Sigmoid colon (tissue), 3 donors: ENCODE data around the gene ATF6B.
A peak's percentile ranks its signal among the peaks of the same experiment; 100 is the strongest.

ENCODE experiments used
- POLR2A ChIP-seq, 2 donors: fragments of 450-650 bp; IDR thresholded peaks; one replicate each; pipeline ENCODE4 v1.6.1; 2016; ENCODE audit warnings: antibody characterized with exemption in 2 of 2, mild to moderate bottlenecking in 2 of 2, moderate library complexity in 2 of 2
- TF ChIP-seq, protein P1 (sequence below), 4 experiments: fragments of 450-650 bp in 3 of 4; fragments of 200-600 bp in 1 of 4; IDR thresholded peaks; one replicate each; pipeline ENCODE4 v1.5.1; 2016 to 2019; ENCODE audit warnings: antibody characterized with exemption in 4 of 4, mild to moderate bottlenecking in 3 of 4, moderate library complexity in 2 of 4

DNA sequence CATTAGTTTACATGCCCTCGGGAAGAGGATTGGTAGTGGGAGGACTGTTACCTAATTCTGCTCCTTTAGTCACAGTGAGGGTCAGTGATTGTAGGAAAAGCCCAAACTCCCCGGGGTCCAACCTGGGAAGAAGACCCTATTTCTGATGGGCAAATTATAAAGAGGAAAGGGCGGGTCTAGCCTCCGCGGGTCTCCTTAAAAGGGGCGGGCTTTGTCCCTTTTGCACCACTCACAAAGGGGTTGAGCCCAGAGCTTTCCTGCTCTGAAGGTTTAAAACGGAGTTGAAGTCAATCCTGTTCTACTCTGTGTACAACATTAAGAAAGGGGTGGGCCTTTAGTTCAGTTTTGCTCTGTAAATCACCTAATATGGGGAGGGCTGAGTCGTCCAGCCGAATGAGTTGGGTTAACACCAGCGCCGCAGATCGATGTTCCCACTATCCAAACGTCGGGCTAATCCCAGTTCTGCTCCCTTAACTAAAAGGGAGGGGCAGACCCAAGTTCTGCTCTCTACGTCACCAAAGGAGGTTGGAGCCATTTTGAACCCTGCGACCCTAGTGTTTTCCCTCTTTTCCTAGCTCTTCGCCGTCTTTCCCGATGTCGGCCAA is 49.2 kb upstream of the ATF6B start:
- TF ChIP-seq, protein P1, sequence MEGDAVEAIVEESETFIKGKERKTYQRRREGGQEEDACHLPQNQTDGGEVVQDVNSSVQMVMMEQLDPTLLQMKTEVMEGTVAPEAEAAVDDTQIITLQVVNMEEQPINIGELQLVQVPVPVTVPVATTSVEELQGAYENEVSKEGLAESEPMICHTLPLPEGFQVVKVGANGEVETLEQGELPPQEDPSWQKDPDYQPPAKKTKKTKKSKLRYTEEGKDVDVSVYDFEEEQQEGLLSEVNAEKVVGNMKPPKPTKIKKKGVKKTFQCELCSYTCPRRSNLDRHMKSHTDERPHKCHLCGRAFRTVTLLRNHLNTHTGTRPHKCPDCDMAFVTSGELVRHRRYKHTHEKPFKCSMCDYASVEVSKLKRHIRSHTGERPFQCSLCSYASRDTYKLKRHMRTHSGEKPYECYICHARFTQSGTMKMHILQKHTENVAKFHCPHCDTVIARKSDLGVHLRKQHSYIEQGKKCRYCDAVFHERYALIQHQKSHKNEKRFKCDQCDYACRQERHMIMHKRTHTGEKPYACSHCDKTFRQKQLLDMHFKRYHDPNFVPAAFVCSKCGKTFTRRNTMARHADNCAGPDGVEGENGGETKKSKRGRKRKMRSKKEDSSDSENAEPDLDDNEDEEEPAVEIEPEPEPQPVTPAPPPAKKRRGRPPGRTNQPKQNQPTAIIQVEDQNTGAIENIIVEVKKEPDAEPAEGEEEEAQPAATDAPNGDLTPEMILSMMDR (IDR thresholded peaks at IDR 0.05) = no peak
- TF ChIP-seq POLR2A (IDR thresholded peaks at IDR 0.05) = peak; percentile 47 to 55
